HPDE6-E6E7 (cell line): Measurements from ENCODE around the gene ARHGAP12.

Experiments
- DNase-seq: peaks from one replicate; pipeline ENCODE4 v3.0.0; 2011; ENCODE audit warnings: missing footprints; ENCODE audit errors: extremely low spot score

Gene ARHGAP12

GRCh38 chr10:31947144-31947926 is 18.7 kb upstream of the ARHGAP12 start:
- no peak for DNase-seq

GRCh38 chr10:31945392-31945791 is 16.8 kb upstream of the ARHGAP12 start:
- no peak for DNase-seq

- no peak for DNase-seq
Observed at GRCh38 chr10:31944071-31944433, 15.4 kb upstream of the ARHGAP12 start.

- DNase-seq = no peak
Observed at GRCh38 chr10:31942892-31943291, 14.3 kb upstream of the ARHGAP12 start.

- DNase-seq = no peak
Observed at GRCh38 chr10:31942435-31942834, 13.8 kb upstream of the ARHGAP12 start.

GRCh38 chr10:31940839-31941653 is 12.4 kb upstream of the ARHGAP12 start:
- no peak for DNase-seq

GRCh38 chr10:31939797-31940708 is 11.4 kb upstream of the ARHGAP12 start:
- DNase-seq = no peak

GRCh38 chr10:31937371-31937770 is 8.7 kb upstream of the ARHGAP12 start:
- DNase-seq = no peak

GRCh38 chr10:31936933-31937332 is 8.3 kb upstream of the ARHGAP12 start:
- DNase-seq = no peak

- DNase-seq = no peak
Observed at GRCh38 chr10:31936086-31936485, 7.5 kb upstream of the ARHGAP12 start.

- DNase-seq = no peak
Observed at GRCh38 chr10:31935678-31936077, 7.0 kb upstream of the ARHGAP12 start.

GRCh38 chr10:31932838-31933237 is 4.2 kb upstream of the ARHGAP12 start:
- DNase-seq = no peak

GRCh38 chr10:31930856-31931255 is 2.2 kb upstream of the ARHGAP12 start:
- no peak for DNase-seq

GRCh38 chr10:31930023-31930751 is 1.6 kb upstream of the ARHGAP12 start:
- no peak for DNase-seq

GRCh38 chr10:31929261-31930022 is 811 bp upstream of the ARHGAP12 start:
- no peak for DNase-seq

- DNase-seq = no peak
Observed at GRCh38 chr10:31927884-31928548, 615 bp downstream of the ARHGAP12 start.

- DNase-seq = no peak
Observed at GRCh38 chr10:31927565-31927883, 1.1 kb downstream of the ARHGAP12 start.

GRCh38 chr10:31926765-31927564 is 1.7 kb downstream of the ARHGAP12 start:
- no peak for DNase-seq

- no peak for DNase-seq
Observed at GRCh38 chr10:31926160-31926559, 2.5 kb downstream of the ARHGAP12 start.
